ENCODE data around the gene GPALPP1. TPM values are rescaled to one million over a fixed set of nuclear protein-coding genes. Genes with fewer than 3 reads are reported as not detected.

The GPALPP1 gene
- polyA plus RNA-seq, 2 donors, result 5.0 to 8.0 TPM

DNA sequence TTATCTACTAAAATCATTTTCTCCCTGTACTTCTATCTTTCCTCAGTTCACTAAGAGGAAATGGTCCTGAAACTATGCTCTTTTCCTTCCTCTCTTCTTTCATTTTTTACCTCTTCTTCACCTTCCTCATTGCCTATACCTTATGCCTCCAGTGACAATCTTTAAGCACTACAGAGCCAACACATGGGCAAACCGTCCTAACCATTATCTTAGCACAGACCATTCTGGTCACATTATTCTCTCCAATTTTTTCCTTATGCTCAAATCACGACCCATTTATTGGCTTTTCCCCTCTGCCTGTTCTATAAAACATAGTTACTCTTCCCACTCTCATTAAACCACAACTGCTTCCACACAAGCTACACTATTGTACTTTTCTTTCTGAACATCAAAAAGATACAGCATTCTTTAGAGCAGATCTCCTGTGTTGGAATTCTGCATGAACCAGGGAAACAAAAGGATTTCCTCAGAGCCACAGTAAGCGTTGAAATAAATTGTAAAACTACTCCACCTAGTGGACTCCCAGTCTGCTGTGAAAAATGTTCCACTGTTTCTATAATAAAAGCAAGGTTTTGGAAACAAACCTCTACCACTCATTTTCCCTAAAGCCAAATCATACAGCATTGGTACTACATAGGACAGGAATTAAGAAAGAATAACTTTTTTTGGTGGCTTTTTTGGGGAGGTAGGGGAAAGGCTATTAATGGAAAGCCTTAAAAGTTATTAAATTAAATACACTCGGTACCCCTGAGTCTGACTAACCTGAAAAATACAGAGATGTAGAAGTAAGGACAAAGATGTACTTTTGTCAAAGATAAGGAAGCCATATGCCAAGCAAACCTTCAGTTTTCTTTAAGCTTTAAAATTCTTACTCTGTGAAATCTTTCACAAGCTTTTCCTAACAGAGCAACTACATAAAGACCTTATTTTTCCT, 19.5 kb upstream of the GPALPP1 start:
- WGBS, 2 donors, result 49 to 55% methylated on average over 4 of the region's 4 CpGs
- peaks cover 0 to 3% of the 10 kb centered on the region in 2 donors for H3K36me3 ChIP-seq (ENCODE audit: control insufficient read depth in 2 of 2, insufficient read depth in 2 of 2, low read length in 1 of 2)

DNA sequence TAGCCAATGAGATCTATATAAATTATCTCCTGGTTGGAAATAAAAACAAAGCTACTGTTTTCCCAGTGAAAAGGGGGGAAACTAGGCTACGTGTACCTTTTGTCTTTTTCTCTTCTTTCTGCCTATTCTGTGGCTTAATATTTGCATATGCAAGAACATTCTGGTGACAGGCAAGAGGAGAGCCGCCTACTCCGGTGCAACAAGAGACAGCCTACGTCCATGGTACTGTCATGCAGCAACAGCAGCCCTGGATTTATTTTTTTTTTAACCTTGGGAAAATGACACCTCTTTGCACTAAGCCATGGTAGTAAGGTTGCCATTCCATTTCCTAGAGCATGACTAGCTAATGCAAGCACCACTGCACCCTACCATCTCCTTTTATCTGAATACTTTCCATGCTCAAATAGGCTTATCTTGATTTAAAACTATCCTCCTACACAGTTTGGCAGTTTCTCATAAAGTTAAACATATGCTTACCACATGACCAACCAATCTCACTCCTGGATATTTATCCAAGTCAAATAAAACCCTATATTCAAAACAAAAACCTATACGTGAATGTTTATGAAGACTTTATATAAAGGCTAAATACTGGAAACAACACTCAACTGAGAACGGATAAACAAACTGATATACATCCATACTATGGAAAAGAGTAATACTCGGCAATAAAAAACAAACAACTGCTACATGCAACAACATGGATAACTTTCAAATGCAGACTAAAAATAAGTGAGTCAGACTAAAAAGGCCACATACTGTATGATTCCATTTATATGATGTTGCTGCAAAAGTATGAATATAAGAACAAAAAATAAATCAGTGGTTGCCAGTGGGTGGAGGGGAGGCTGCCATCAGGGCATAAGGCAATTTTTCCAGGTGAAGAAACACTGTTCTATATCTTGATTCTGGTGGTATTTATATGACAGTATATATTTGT, 17.4 kb upstream of the GPALPP1 start:
- no peaks in the 10 kb centered on the region for H3K4me1 ChIP-seq (ENCODE audit: control insufficient read depth in 2 of 2, insufficient read depth in 2 of 2, low read length in 1 of 2)
- H3K27ac ChIP-seq (ENCODE audit: low read depth in 2 of 2, low read length in 1 of 2), result no peak overlapping the region
- WGBS, 2 donors, result 82 to 88% methylated on average over 7 of the region's 7 CpGs
- no peak overlapping the region for H3K4me3 ChIP-seq (ENCODE audit: low read depth in 1 of 2, low read length in 2 of 2)
- H3K27me3 ChIP-seq (ENCODE audit: control insufficient read depth in 1 of 2, insufficient read depth in 2 of 2, low read length in 2 of 2), result no peaks in the 10 kb centered on the region
- no peaks in the 10 kb centered on the region for H3K9me3 ChIP-seq (ENCODE audit: control insufficient read depth in 2 of 2, insufficient read depth in 1 of 2, low read depth in 1 of 2, low read length in 1 of 2)
- H3K36me3 ChIP-seq (ENCODE audit: control insufficient read depth in 2 of 2, insufficient read depth in 2 of 2, low read length in 1 of 2), result peaks cover 0 to 3% of the 10 kb centered on the region in 2 donors

More for the DNA sequence above, 19.5 kb upstream of the GPALPP1 start:
- Histone ChIP-seq H3K4me3 (ENCODE audit: low read depth in 1 of 2, low read length in 2 of 2) (no peak overlapping the region), H3K4me1 (ENCODE audit: control insufficient read depth in 2 of 2, insufficient read depth in 2 of 2, low read length in 1 of 2) (no peaks in the 10 kb centered on the region), H3K27me3 (ENCODE audit: control insufficient read depth in 1 of 2, insufficient read depth in 2 of 2, low read length in 2 of 2) (no peaks in the 10 kb centered on the region), H3K27ac (ENCODE audit: low read depth in 2 of 2, low read length in 1 of 2) (no peak overlapping the region), H3K9me3 (ENCODE audit: control insufficient read depth in 2 of 2, insufficient read depth in 1 of 2, low read depth in 1 of 2, low read length in 1 of 2) (no peaks in the 10 kb centered on the region)

DNA sequence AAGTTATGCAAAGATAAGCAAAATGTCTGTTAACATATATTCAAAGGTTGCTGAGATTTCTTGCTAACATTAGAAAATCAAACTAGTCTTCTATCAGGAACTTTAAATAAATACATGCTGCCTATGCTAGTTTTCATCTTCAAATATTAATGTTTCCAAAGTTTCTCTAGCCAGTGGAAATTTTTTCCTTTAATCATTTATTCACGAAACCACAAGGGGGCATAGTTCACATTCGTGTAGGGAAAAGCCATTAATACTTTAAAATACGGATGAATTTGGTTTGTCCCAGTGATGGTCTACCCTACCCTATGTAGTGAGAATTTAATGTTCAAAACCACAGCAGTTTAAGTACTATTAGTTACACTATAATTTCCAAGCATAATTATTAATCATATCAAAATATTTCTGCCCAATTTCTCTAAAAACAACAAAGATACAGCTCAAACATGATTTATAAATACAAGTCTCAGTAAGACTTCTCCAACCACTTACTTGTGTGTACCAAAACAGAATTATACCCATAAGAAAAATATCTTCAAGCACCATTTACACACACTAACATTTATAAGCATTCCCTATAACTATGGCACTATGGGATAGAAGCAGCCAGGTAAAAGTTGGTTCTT, 16.3 kb upstream of the GPALPP1 start:
- Histone ChIP-seq H3K4me1 (ENCODE audit: control insufficient read depth in 2 of 2, insufficient read depth in 2 of 2, low read length in 1 of 2) (no peaks in the 10 kb centered on the region), H3K27me3 (ENCODE audit: control insufficient read depth in 1 of 2, insufficient read depth in 2 of 2, low read length in 2 of 2) (no peaks in the 10 kb centered on the region), H3K27ac (ENCODE audit: low read depth in 2 of 2, low read length in 1 of 2) (no peak overlapping the region), H3K9me3 (ENCODE audit: control insufficient read depth in 2 of 2, insufficient read depth in 1 of 2, low read depth in 1 of 2, low read length in 1 of 2) (no peaks in the 10 kb centered on the region), H3K4me3 (ENCODE audit: low read depth in 1 of 2, low read length in 2 of 2) (no peak overlapping the region), H3K36me3 (ENCODE audit: control insufficient read depth in 2 of 2, insufficient read depth in 2 of 2, low read length in 1 of 2) (peaks cover 0 to 3% of the 10 kb centered on the region in 2 donors)
- WGBS, 2 donors, result 9 to 12% methylated on average over 3 of the region's 3 CpGs

DNA sequence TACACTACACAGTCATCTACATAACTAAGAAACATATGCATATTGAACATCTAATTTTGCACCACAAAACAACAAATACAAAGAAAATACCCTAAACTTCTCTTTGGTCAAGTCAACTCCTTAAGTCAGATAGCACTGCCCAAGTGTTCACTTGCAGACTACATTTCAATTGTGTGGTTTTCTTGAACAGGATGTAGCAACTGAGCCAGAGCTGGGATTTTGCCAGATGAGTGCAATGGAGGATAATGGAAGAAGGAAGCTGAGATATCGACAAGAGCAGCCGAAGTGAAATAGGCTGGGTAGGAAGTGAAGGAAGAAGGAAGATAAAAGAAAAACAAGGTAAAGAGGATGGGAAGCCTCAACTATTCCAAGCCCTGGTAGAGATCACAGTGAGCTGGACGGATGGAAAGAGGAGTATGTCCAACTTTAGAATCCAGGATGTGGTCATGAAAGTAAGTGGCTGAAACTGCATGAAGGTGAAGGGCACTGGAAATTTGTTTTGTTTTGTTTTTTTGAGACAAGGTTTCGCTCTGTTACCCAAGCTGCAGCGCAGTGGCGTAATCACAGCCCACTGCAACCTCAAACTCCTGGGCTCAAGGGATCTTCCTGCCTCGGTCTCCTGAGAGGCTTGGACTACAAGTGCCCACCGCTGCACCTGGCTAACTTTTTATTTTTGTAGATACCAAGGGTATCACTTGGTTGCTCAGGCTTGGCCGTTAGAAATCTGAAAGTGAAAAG, 15.1 kb upstream of the GPALPP1 start:
- H3K36me3 ChIP-seq (ENCODE audit: control insufficient read depth in 2 of 2, insufficient read depth in 2 of 2, low read length in 1 of 2), result peaks cover 0 to 3% of the 10 kb centered on the region in 2 donors
- no peaks in the 10 kb centered on the region for H3K27me3 ChIP-seq (ENCODE audit: control insufficient read depth in 1 of 2, insufficient read depth in 2 of 2, low read length in 2 of 2)
- no peaks in the 10 kb centered on the region for H3K9me3 ChIP-seq (ENCODE audit: control insufficient read depth in 2 of 2, insufficient read depth in 1 of 2, low read depth in 1 of 2, low read length in 1 of 2)
- WGBS, 2 donors, result 79 to 81% methylated on average over 9 of the region's 9 CpGs
- no peaks in the 10 kb centered on the region for H3K4me1 ChIP-seq (ENCODE audit: control insufficient read depth in 2 of 2, insufficient read depth in 2 of 2, low read length in 1 of 2)
- no peak overlapping the region for H3K27ac ChIP-seq (ENCODE audit: low read depth in 2 of 2, low read length in 1 of 2)
- no peak overlapping the region for H3K4me3 ChIP-seq (ENCODE audit: low read depth in 1 of 2, low read length in 2 of 2)

DNA sequence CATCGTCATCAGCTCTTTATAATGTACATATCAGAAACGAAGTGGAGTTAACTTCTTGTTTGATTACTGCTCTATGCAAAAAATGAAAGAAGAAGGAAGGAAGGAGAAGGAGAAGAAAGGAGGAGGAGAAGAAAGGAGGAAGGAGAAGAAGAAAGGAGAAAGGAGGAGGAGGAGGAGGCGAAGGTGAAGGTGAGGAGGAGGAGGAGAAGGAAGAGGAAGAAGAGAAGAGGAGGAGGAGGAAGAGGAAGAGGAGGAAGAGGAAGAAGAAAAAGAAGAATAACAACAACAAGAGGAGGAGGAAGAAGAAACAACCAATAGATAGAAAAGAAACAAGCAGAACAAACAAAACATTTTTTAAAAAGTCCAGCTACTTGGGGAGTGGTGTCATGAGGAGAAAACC, 13.1 kb upstream of the GPALPP1 start:
- H3K4me3 ChIP-seq (ENCODE audit: low read depth in 1 of 2, low read length in 2 of 2), result no peak overlapping the region
- H3K27me3 ChIP-seq (ENCODE audit: control insufficient read depth in 1 of 2, insufficient read depth in 2 of 2, low read length in 2 of 2), result no peaks in the 10 kb centered on the region
- 75 to 89% methylated on average over 3 of the region's 3 CpGs for whole genome bisulfite sequencing, 2 donors
- H3K27ac ChIP-seq (ENCODE audit: low read depth in 2 of 2, low read length in 1 of 2), result no peak overlapping the region
- peaks cover 4% of the 10 kb centered on the region in 2 donors for H3K36me3 ChIP-seq (ENCODE audit: control insufficient read depth in 2 of 2, insufficient read depth in 2 of 2, low read length in 1 of 2)
- no peaks in the 10 kb centered on the region for H3K9me3 ChIP-seq (ENCODE audit: control insufficient read depth in 2 of 2, insufficient read depth in 1 of 2, low read depth in 1 of 2, low read length in 1 of 2)
- no peaks in the 10 kb centered on the region for H3K4me1 ChIP-seq (ENCODE audit: control insufficient read depth in 2 of 2, insufficient read depth in 2 of 2, low read length in 1 of 2)

DNA sequence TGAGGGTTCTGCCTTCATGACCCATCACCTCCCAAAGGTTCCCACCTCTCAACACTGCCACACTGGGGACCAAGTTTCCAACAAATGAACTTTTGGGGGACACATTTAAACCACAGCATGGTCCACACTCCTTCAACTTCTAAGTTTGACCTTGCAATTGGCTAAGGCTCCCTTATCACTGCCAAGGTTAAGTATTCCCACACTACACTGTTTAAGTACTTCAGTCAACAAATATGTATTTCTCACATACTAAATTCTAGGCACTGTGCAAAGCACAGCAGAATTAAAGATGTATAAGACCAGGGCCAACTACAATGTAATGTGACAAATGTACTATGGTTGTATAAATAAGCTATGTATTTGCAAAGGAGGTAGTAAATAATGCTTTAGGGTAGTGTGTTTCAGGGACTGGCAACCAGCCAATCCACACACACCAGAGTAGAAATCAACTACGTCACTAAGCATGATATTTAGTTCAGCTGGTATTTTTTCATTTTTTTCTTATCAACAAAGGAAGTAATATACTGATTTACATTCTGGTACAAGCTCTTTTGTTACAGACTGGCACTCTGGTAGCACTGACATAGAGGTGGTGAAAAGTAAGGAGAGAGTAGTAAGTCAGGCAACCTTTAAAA, 12.3 kb upstream of the GPALPP1 start:
- no peaks in the 10 kb centered on the region for H3K27me3 ChIP-seq (ENCODE audit: control insufficient read depth in 1 of 2, insufficient read depth in 2 of 2, low read length in 2 of 2)
- H3K36me3 ChIP-seq (ENCODE audit: control insufficient read depth in 2 of 2, insufficient read depth in 2 of 2, low read length in 1 of 2), result peaks cover 4% of the 10 kb centered on the region in 2 donors
- H3K27ac ChIP-seq (ENCODE audit: low read depth in 2 of 2, low read length in 1 of 2), result no peak overlapping the region
- no peak overlapping the region for H3K4me3 ChIP-seq (ENCODE audit: low read depth in 1 of 2, low read length in 2 of 2)
- no peaks in the 10 kb centered on the region for H3K4me1 ChIP-seq (ENCODE audit: control insufficient read depth in 2 of 2, insufficient read depth in 2 of 2, low read length in 1 of 2)
- WGBS, 2 donors, result 58 to 69% methylated on average over 1 of the region's 1 CpG
- no peaks in the 10 kb centered on the region for H3K9me3 ChIP-seq (ENCODE audit: control insufficient read depth in 2 of 2, insufficient read depth in 1 of 2, low read depth in 1 of 2, low read length in 1 of 2)

DNA sequence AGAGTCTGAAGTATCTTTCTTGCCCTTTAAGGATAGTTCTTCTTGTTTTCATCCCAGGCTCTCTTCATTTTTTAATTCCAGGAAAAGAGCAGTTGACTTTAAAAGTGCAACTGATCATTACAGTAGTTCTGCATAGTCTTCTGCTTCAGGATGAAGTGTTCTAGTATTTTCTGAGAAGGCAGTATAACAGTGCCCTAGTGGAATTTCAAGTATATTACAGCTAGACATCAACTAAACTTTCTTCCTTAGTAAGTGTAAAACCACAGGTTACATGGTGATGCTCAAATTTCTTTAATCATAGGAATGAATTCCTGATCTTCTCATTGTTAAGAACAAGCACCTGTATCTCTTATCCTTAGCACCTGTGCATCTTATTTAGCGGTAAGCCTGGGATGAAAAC, 11.0 kb upstream of the GPALPP1 start:
- no peak overlapping the region for H3K4me3 ChIP-seq (ENCODE audit: low read depth in 1 of 2, low read length in 2 of 2)
- no peaks in the 10 kb centered on the region for H3K27me3 ChIP-seq (ENCODE audit: control insufficient read depth in 1 of 2, insufficient read depth in 2 of 2, low read length in 2 of 2)
- H3K4me1 ChIP-seq (ENCODE audit: control insufficient read depth in 2 of 2, insufficient read depth in 2 of 2, low read length in 1 of 2), result no peaks in the 10 kb centered on the region
- H3K36me3 ChIP-seq (ENCODE audit: control insufficient read depth in 2 of 2, insufficient read depth in 2 of 2, low read length in 1 of 2), result peaks cover 4% of the 10 kb centered on the region in 2 donors
- WGBS, 2 donors, result 97% methylated on average over 1 of the region's 1 CpG
- H3K9me3 ChIP-seq (ENCODE audit: control insufficient read depth in 2 of 2, insufficient read depth in 1 of 2, low read depth in 1 of 2, low read length in 1 of 2), result no peaks in the 10 kb centered on the region
- no peak overlapping the region for H3K27ac ChIP-seq (ENCODE audit: low read depth in 2 of 2, low read length in 1 of 2)

DNA sequence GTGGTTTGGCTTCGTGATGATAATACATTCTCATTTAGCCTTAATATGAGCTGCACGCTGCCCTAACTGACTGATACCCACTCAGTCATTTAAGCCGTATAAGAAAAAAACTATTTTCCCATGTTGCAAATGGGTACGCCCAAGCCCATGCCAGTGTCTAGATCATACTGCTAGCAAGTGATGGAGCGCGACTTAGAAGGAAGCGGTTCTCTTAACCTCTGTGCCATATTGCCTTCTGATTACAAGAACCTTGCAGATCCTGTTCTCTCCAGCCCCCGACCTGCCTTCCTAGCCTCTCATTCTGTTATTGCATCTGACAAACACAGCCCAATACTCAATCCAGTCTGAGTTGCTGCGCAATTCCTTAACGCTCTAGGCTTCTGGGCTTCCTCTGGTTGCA, 603 bp downstream of the GPALPP1 start:
- Histone ChIP-seq H3K36me3 (ENCODE audit: control insufficient read depth in 2 of 2, insufficient read depth in 2 of 2, low read length in 1 of 2) (peaks cover 0 to 4% of the 10 kb centered on the region in 2 donors), H3K4me1 (ENCODE audit: control insufficient read depth in 2 of 2, insufficient read depth in 2 of 2, low read length in 1 of 2) (peaks cover 5 to 7% of the 10 kb centered on the region in 2 donors), H3K9me3 (ENCODE audit: control insufficient read depth in 2 of 2, insufficient read depth in 1 of 2, low read depth in 1 of 2, low read length in 1 of 2) (no peaks in the 10 kb centered on the region), H3K4me3 (ENCODE audit: low read depth in 1 of 2, low read length in 2 of 2) (peak overlapping the region; percentile 94 to 97), H3K27me3 (ENCODE audit: control insufficient read depth in 1 of 2, insufficient read depth in 2 of 2, low read length in 2 of 2) (no peaks in the 10 kb centered on the region), H3K27ac (ENCODE audit: low read depth in 2 of 2, low read length in 1 of 2) (peak overlapping the region; percentile 88)
- WGBS, 2 donors, result 6 to 7% methylated on average over 10 of the region's 10 CpGs
